Lower lobe of right lung (tissue), 2 donors: ENCODE results near the gene ZDHHC24. TPM values are rescaled to one million over a fixed set of nuclear protein-coding genes. Genes with fewer than 3 reads are reported as not detected.

Experiments used
- ATAC-seq, 2 donors: fragments of 200-7000 bp; cut with Tn5 transposase; one replicate each; pipeline ENCODE4 v1.9.1; 2020 to 2022; ENCODE audit warnings: mild to moderate bottlenecking in 2 of 2, moderate library complexity in 2 of 2
- DNase-seq: peaks from one replicate; pipeline ENCODE4 v3.0.0-alpha.2; 2020
- H3K27ac ChIP-seq: fragments of 200-600 bp; one replicate; pipeline ENCODE4 v1.8.0; 2022
- H3K27me3 ChIP-seq: fragments of 200-600 bp; one replicate; pipeline ENCODE4 v1.8.0; 2022; ENCODE audit warnings: low read depth
- H3K36me3 ChIP-seq: fragments of 200-600 bp; one replicate; pipeline ENCODE4 v1.8.0; 2022; ENCODE audit warnings: mild to moderate bottlenecking
- H3K4me1 ChIP-seq: fragments of 200-600 bp; one replicate; pipeline ENCODE4 v1.8.0; 2022
- H3K4me3 ChIP-seq: fragments of 200-600 bp; one replicate; pipeline ENCODE4 v1.8.0; 2022; ENCODE audit warnings: mild to moderate bottlenecking
- H3K9me3 ChIP-seq: fragments of 200-600 bp; one replicate; pipeline ENCODE4 v1.8.0; 2022
- intact Hi-C: fragments of 100-400 bp; cut with DNase I; formaldehyde crosslinking; loops from one replicate; pipeline ENCODE4 v1.11.0; 2022
- total RNA-seq: library from RNA; stranded (reverse); fragmentation: NEBNext Ultra II Directional; extraction: Animal tissue kit (Norgen Biotek cat#: 25700); gene quantifications from one replicate; pipeline ENCODE4 v1.2.1, GENCODE V29; 2021
- TF ChIP-seq, protein P1 (sequence below): fragments of 200-600 bp; IDR thresholded peaks from one replicate; pipeline ENCODE4 v1.8.0; 2022; ENCODE audit warnings: antibody characterized with exemption, mild to moderate bottlenecking
- donor health status: DM: no; HTN: yes; CAD: no; lungs with severe emphysema.

ZDHHC24 gene
- total RNA-seq, 1 donor from 2014 or later = 14.9 TPM

DNA sequence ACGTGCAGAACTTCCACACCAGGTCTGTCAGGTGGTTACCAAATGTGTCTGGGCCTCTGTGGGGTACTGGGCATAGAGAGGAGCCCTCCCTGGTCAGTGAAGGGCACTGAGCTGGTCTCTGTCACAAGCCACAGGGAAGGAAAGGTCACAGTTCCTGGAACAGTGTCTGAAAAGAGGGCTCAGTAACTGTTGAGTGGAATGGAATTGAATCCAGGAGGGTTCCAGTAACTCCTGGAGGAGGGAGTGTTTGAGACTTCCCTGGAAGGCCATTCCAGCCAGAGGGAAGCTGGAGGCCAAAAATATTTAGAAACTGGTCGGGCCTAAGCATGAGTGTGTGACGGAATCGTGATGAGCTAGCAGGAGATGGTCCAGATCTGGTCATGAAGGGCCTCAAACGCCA, 8.8 kb upstream of the ZDHHC24 start:
- H3K4me3 ChIP-seq = no peak overlapping the region
- H3K9me3 ChIP-seq = no peaks in the 10 kb centered on the region
- ATAC-seq (no peak), DNase-seq (no peak)
- intact Hi-C loops = no loop called here
- TF ChIP-seq, protein P1, sequence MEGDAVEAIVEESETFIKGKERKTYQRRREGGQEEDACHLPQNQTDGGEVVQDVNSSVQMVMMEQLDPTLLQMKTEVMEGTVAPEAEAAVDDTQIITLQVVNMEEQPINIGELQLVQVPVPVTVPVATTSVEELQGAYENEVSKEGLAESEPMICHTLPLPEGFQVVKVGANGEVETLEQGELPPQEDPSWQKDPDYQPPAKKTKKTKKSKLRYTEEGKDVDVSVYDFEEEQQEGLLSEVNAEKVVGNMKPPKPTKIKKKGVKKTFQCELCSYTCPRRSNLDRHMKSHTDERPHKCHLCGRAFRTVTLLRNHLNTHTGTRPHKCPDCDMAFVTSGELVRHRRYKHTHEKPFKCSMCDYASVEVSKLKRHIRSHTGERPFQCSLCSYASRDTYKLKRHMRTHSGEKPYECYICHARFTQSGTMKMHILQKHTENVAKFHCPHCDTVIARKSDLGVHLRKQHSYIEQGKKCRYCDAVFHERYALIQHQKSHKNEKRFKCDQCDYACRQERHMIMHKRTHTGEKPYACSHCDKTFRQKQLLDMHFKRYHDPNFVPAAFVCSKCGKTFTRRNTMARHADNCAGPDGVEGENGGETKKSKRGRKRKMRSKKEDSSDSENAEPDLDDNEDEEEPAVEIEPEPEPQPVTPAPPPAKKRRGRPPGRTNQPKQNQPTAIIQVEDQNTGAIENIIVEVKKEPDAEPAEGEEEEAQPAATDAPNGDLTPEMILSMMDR = no peak
- H3K36me3 ChIP-seq = no peaks in the 10 kb centered on the region
- no peaks in the 10 kb centered on the region for H3K27me3 ChIP-seq
- no peak overlapping the region for H3K27ac ChIP-seq
- peaks cover 9% of the 10 kb centered on the region for H3K4me1 ChIP-seq

DNA sequence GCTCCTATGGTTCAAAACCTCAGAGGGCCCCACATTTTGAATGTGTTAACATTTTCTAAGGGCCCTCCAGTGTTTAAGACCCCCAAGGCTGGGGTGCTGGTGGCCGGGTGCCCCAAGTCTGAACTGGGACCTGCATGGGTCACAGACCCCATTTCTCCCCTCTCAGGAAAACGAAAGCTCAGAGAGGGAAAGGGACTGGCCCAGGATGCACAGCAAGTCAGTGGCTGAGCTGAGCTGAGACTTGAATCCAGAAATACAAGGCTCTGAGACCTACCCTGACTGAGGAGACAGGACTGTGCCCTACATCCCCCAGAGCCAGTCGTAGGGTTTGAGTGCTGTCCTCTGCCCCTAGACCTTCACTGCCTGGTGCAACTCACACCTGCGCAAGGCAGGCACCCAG, 5.0 kb upstream of the ZDHHC24 start:
- Histone ChIP-seq H3K27me3 (no peaks in the 10 kb centered on the region), H3K4me1 (peaks cover 9% of the 10 kb centered on the region), H3K4me3 (no peak overlapping the region), H3K27ac (no peak overlapping the region), H3K9me3 (no peaks in the 10 kb centered on the region), H3K36me3 (no peaks in the 10 kb centered on the region)
- no peak for ATAC-seq
- TF ChIP-seq, protein P1 = no peak
- intact Hi-C loops = no loop called here
- no peak for DNase-seq

DNA sequence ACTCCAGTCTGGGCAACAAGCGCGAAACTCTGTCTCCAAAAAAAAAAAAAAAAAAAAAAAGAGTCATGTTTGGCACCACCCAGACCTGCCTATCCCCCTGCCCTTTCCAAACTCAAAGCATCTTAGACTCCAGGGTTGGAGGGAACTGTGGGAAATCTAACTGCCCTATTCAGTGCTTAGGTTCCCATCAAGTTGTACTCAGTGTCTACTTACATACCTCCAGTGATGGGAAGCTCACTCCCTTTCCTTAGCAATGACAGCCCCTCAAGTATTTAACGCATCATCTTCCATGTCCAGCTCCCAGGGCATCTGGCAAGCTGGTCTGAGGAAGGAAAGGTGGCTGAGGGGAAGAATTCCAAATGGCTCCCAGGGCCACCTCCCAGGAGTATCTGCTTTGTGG, 3.8 kb upstream of the ZDHHC24 start:
- DNase-seq (no peak), ATAC-seq (no peak)
- H3K4me3 ChIP-seq = no peak overlapping the region
- H3K9me3 ChIP-seq = no peaks in the 10 kb centered on the region
- TF ChIP-seq, protein P1 = no peak
- peaks cover 16% of the 10 kb centered on the region for H3K4me1 ChIP-seq
- intact Hi-C loops = no loop called here
- no peak overlapping the region for H3K27ac ChIP-seq
- no peaks in the 10 kb centered on the region for H3K27me3 ChIP-seq
- no peaks in the 10 kb centered on the region for H3K36me3 ChIP-seq

DNA sequence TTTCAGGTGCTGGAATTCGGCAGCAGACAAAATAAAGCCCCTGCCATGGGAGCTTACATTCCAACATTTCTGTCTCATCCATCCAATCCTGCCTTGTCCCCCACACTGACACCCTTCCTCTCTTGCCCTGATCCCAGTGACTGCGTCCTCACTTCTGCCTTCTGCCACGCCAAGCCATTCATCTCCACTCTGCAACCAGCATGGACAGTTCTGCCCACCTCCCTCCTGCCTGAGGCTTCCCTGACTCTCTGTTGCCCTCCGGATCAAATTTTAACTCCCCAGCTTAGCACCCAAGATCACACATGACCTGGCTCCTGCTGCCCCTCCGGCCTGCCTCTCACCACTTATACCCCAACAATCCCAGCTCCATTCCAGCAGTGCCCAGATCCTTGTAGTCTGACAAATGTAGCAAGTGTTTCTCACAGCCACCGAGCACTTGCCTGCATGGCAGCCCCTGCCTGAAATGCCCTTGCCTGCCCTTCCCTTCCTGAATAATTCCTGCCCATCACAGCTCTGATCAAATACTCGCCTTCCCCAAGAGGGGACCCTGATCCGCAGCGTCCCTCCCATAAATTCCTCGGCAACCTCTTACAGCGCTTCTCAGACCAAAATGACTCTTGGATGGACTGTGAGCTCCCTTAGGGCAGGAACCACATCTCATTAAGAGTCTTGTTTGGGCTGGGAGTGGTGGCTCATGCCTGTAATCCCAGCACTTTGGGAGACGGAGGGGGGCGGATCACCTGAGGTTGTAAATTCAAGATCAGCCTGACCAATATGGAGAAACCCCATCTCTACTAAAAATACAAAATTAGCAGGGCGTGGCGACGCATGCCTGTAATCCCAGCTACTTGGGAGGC, 3.2 kb upstream of the ZDHHC24 start:
- TF ChIP-seq, protein P1 = no peak
- intact Hi-C loops = no loop called here
- H3K9me3 ChIP-seq = no peaks in the 10 kb centered on the region
- H3K36me3 ChIP-seq = no peaks in the 10 kb centered on the region
- ATAC-seq = no peak
- no peak for DNase-seq
- H3K4me1 ChIP-seq = peaks cover 23% of the 10 kb centered on the region
- no peaks in the 10 kb centered on the region for H3K27me3 ChIP-seq
- H3K27ac ChIP-seq = no peak overlapping the region
- H3K4me3 ChIP-seq = no peak overlapping the region

DNA sequence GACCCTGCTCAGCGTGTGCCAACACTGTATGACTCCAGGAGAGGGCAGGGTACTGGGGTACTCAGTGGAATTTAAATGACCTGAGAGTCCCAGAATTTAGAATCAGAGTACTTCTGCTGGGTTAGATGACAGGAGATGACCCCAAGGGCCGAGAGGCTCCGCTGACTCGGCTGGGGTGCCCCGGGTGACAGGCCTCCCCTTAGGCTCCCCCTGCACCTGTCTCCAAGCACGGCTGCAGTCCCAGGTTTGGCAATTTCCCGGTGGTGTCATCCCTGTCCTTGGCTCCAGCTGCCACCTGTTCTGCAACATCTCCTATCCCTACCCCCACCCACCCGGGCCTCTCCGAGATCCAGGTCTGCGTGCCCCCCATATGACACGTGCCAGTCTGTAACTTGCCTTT, 2.2 kb upstream of the ZDHHC24 start:
- ATAC-seq = no peak
- no peak overlapping the region for H3K4me3 ChIP-seq
- no peak overlapping the region for H3K27ac ChIP-seq
- DNase-seq = no peak
- intact Hi-C loops = no loop called here
- TF ChIP-seq, protein P1 = no peak
- H3K27me3 ChIP-seq = no peaks in the 10 kb centered on the region
- peaks cover 6% of the 10 kb centered on the region for H3K36me3 ChIP-seq
- H3K4me1 ChIP-seq = peaks cover 32% of the 10 kb centered on the region
- no peaks in the 10 kb centered on the region for H3K9me3 ChIP-seq
